ENCODE measurements around the gene ERGIC3. TPM values are rescaled to one million over a fixed set of nuclear protein-coding genes. Genes with fewer than 3 reads are reported as not detected.
"Not testable (repeated sequence)": the region's sequence is repeated elsewhere in the genome, so short reads cannot be mapped to it uniquely, and the experiment has no call there.

Gene ERGIC3
- total and polyA plus RNA-seq, 2 donors (not counting 1 experiment from before 2014, with no cell fraction given) = 191 to 254 TPM

- H3K79me2 ChIP-seq (ENCODE audit: control insufficient read depth, insufficient read depth, low read length); POLR2A ChIA-PET; H2AFZ ChIP-seq (ENCODE audit: insufficient read depth, low read depth, low read length, poor library complexity, severe bottlenecking); DNase-seq; H4K20me1 ChIP-seq (ENCODE audit: control insufficient read depth, insufficient read depth, low read length, poor library complexity, severe bottlenecking); H3K27me3 Mint-ChIP-seq; H3K27me3 ChIP-seq (replicated peaks in 1 of 4; ENCODE audit: control extremely low read depth in 1 of 4, control insufficient read depth in 3 of 4, insufficient read depth in 4 of 4, low read length in 3 of 4); H3K9ac ChIP-seq (ENCODE audit: low read length); CTCF ChIA-PET; H3K4me2 ChIP-seq (replicated peaks; ENCODE audit: low read depth, low read length, poor library complexity, severe bottlenecking); H3K27ac ChIP-seq (ENCODE audit: low read length in 2 of 2); H3K4me3 Mint-ChIP-seq; H3K9me3 ChIP-seq (ENCODE audit: control extremely low read depth in 1 of 3, control insufficient read depth in 2 of 3, insufficient read depth in 1 of 3, low read length in 2 of 3); H3K9me3 Mint-ChIP-seq (ENCODE audit: insufficient read depth); ATAC-seq (ENCODE audit: low read depth); H3K4me3 ChIP-seq (ENCODE audit: control extremely low read depth in 1 of 5, extremely low read depth in 1 of 5, insufficient read depth in 1 of 5, low read depth in 2 of 5, low read length in 4 of 5); H3K27ac Mint-ChIP-seq: not testable (repeated sequence)
- Histone ChIP-seq H3K36me3 (replicated peaks in 1 of 2; ENCODE audit: control extremely low read depth in 1 of 2, control insufficient read depth in 1 of 2, extremely low read depth in 1 of 2, insufficient read depth in 2 of 2, low read length in 1 of 2) (peaks cover 0 to 37% of the 10 kb centered on the region in 2 experiments), H3K4me1 (ENCODE audit: control insufficient read depth in 2 of 2, insufficient read depth in 2 of 2, low read length in 2 of 2) (peaks cover 9 to 18% of the 10 kb centered on the region in 2 donors)
- WGBS (ENCODE audit: insufficient coverage) = 99% methylated on average over 7 of the region's 7 CpGs
- intact Hi-C loops (cut with micrococcal nuclease) = loop anchor here (5.0 kb wide), 6 partner anchors 227 to 1553 kb away; partner anchors contain the start of genes AHCY, EDEM2, EIF6 and PHF20
- H3K4me1 Mint-ChIP-seq = peaks cover 23% of the 10 kb centered on the region
Observed at GRCh38 chr20:35544941-35545340, 3.1 kb downstream of the ERGIC3 start.

DNA sequence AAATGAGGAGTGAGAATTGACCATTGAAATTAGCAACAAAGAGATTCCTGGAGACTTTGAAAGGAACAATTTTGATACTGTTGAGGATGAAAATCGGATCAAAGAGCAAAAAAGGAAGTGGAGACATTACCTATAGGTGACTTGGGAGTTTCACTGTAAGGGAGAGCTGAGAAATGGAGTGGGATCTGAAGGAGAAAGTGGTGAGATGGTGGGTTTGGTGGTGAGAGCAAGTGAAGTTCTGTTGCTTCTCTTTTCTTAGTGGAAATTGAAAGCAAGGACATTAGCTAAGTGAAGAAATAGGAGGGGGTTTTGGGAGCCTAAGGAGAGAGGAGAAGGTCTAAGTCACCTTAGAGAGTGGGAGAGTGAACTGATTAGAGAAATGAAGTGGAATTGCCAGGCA lies 4.2 kb downstream of the ERGIC3 start:
- DNase-seq (no peak), ATAC-seq (ENCODE audit: low read depth) (no peak)
- Mint-ChIP-seq H3K27ac (no peak overlapping the region), H3K9me3 (ENCODE audit: insufficient read depth) (no peaks in the 10 kb centered on the region), H3K27me3 (no peaks in the 10 kb centered on the region), H3K4me1 (peaks cover 21% of the 10 kb centered on the region), H3K4me3 (no peak overlapping the region)
- POLR2A ChIA-PET = no interaction called here
- Histone ChIP-seq H3K27me3 (replicated peaks in 1 of 4; ENCODE audit: control extremely low read depth in 1 of 4, control insufficient read depth in 3 of 4, insufficient read depth in 4 of 4, low read length in 3 of 4) (no peaks in the 10 kb centered on the region), H3K36me3 (replicated peaks in 1 of 2; ENCODE audit: control extremely low read depth in 1 of 2, control insufficient read depth in 1 of 2, extremely low read depth in 1 of 2, insufficient read depth in 2 of 2, low read length in 1 of 2) (peaks cover 0 to 45% of the 10 kb centered on the region in 2 experiments), H3K4me2 (replicated peaks; ENCODE audit: low read depth, low read length, poor library complexity, severe bottlenecking) (no peak overlapping the region), H4K20me1 (ENCODE audit: control insufficient read depth, insufficient read depth, low read length, poor library complexity, severe bottlenecking) (no peaks in the 10 kb centered on the region), H3K9ac (ENCODE audit: low read length) (no peak overlapping the region), H3K9me3 (ENCODE audit: control extremely low read depth in 1 of 3, control insufficient read depth in 2 of 3, insufficient read depth in 1 of 3, low read length in 2 of 3) (no peaks in the 10 kb centered on the region), H2AFZ (ENCODE audit: insufficient read depth, low read depth, low read length, poor library complexity, severe bottlenecking) (no peak overlapping the region), H3K27ac (ENCODE audit: low read length in 2 of 2) (no peak overlapping the region), H3K4me3 (ENCODE audit: control extremely low read depth in 1 of 5, extremely low read depth in 1 of 5, insufficient read depth in 1 of 5, low read depth in 2 of 5, low read length in 4 of 5) (no peak overlapping the region), H3K79me2 (ENCODE audit: control insufficient read depth, insufficient read depth, low read length) (no peaks in the 10 kb centered on the region), H3K4me1 (ENCODE audit: control insufficient read depth in 2 of 2, insufficient read depth in 2 of 2, low read length in 2 of 2) (peaks cover 8 to 17% of the 10 kb centered on the region in 2 donors)
- TF ChIP-seq, protein P1, sequence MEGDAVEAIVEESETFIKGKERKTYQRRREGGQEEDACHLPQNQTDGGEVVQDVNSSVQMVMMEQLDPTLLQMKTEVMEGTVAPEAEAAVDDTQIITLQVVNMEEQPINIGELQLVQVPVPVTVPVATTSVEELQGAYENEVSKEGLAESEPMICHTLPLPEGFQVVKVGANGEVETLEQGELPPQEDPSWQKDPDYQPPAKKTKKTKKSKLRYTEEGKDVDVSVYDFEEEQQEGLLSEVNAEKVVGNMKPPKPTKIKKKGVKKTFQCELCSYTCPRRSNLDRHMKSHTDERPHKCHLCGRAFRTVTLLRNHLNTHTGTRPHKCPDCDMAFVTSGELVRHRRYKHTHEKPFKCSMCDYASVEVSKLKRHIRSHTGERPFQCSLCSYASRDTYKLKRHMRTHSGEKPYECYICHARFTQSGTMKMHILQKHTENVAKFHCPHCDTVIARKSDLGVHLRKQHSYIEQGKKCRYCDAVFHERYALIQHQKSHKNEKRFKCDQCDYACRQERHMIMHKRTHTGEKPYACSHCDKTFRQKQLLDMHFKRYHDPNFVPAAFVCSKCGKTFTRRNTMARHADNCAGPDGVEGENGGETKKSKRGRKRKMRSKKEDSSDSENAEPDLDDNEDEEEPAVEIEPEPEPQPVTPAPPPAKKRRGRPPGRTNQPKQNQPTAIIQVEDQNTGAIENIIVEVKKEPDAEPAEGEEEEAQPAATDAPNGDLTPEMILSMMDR (IDR thresholded peaks at IDR 0.05) = no peak
- TF ChIP-seq EZH2 (IDR thresholded peaks at IDR 0.05; ENCODE audit: borderline replicate concordance, insufficient read depth, low read depth, low read length, poor library complexity, severe bottlenecking) = no peak
- CTCF ChIA-PET = no interaction called here
- intact Hi-C loops (cut with micrococcal nuclease) = no loop called here
- WGBS (ENCODE audit: insufficient coverage) = 82% methylated on average over 1 of the region's 1 CpG
